ENCODE results near the gene ZDHHC21. TPM values are rescaled to one million over a fixed set of nuclear protein-coding genes. Genes with fewer than 3 reads are reported as not detected.

Gene ZDHHC21
- polyA plus RNA-seq, 12 donors: 8.7 to 21.1 (median 14.1) TPM; not detected in 1

DNA sequence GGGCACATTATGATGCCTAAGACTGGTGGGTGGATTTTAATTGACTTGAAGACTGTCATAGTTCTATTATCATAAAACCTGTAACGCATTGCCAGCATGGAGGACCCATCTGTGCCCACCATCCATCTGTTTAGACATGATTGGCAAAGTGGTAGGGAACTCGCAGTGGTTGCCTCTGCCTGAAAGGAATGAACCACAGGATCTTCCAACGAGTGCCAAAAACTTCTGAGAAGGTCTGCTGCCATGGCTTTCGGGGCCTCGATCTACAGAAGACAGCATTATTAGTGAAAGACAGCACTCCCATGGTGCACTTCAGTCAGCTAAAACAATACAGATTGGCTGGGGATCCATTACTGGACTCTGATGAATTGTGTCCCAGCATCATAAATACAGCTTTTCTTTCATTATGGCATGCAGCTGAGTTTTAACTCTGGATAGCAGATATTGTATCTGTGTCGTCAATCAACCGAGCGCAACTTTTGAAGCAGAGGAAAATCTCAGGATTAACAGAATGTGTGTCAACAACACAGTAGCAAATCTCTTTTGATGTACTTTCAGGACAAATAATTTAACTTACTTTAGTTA, 74.3 kb downstream of the ZDHHC21 start:
- no peak for DNase-seq

DNA sequence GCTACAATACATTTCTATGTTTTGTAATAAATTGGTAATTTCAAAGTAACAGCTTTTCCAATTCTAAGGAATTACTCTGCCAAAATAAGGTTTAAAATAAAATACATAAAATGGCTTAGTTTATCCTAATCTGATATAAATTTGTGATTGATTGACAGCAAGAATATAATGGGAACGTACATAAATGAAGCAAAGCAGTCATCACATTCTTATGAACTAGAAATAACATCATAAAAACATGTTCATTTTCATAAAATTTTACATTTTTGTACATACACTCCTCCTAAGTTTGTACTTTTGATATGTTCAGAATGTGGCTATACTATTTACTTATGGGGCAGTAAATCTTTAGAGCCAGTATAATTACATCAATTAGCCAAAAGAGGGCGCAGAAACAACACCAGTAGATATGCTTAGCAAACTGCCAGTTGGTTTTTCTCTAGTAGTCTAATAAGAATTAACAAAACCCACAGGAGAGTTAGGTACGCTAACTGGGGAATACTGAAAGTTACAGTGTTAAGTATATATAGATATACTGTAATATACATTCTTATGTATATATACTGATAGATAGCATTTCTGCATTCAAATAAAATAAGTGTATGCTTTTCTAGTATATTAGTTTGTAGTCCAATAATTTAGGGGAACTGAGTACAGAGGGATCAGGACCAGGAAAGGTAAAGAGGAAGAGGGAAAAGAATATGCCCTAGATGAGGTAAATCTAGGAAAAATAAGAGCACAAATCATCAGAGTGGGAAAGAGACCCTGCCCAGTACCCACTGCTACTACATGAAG, 76.8 kb downstream of the ZDHHC21 start:
- DNase-seq: peak; percentile 58

DNA sequence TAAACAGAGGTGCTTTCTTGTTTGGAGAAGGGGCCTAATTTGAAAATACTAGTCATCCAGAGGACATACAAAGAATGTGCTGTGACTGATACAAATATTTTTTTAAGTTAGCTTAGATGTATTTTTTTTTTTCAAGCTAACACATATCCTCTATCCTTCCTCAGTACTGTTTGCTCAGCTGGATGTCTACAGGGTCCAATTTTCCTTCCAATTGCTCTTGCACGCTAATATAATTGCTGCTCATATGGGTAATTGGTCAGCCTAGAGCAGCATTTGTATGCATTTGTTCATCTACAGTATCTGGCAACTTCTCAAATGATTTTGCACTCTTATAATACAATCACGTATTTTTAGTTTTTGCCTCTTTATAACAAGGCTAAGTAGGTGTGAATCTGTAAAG, 84.7 kb downstream of the ZDHHC21 start:
- DNase-seq: no peak

DNA sequence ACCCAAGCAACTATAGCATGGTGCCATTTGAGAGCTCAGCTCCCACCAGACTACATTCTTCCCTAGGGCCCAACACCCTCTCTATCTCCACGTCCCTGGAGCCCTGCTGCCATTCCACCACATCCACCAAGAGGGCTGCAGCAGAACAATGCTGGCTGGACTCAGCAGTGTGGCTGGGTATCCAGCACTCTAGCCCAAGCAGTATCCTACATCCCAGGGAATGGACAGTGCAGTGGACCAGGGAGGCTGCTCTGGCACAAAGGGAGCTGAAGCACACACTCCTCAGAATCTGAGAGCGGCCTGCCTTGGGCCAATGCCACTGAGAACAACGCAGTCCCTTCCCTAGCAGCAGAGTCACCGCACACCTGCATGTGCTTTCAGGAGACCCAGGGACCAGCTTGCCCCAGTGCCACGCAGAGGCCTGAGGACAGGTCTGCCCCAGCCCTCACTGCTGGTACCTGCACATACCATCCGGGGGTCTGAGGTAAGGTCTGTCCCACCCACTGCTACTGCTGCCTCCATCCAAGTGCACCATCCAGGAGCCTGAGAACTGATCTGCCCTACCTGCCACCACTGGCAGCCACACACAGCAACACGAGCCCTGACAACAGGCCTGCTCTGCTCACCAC, 95.9 kb downstream of the ZDHHC21 start:
- no peak for DNase-seq

DNA sequence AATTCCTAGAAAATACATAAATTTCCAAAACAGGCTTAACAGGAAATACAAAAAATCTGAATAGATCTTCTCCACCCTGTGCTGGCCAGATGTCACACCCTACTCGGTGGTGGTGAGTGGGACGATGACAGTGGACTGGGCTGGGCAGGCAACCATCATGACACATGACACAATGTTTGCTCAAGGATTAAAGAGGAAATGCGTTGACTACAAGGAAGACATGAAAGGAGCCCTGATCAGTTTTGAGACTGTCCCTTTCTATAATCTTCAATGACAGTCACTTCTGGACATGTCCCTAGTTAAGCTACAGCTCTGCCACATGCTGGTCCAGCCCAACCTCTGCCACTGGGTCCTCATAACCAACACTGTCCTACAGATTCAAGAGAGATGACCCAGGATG, 99.8 kb downstream of the ZDHHC21 start:
- DNase-seq: no peak

DNA sequence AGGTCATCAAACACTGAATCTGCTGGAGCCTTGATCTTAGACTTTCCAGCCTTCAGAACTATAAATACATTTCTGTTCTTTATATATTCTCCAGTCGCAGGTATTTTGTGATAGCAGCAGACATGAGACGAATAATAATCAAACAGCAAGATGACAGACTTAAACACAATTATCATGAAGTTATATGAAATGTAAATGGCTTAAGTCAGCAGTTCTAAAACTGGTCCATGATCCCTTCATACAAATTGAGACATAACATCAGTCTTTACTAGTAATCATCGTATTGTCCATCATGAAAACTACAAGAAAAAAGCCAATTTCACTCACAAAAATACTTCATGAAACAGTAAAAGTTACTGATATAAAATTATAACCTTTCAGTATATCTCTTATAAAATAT, 101.8 kb downstream of the ZDHHC21 start:
- no peak for DNase-seq

DNA sequence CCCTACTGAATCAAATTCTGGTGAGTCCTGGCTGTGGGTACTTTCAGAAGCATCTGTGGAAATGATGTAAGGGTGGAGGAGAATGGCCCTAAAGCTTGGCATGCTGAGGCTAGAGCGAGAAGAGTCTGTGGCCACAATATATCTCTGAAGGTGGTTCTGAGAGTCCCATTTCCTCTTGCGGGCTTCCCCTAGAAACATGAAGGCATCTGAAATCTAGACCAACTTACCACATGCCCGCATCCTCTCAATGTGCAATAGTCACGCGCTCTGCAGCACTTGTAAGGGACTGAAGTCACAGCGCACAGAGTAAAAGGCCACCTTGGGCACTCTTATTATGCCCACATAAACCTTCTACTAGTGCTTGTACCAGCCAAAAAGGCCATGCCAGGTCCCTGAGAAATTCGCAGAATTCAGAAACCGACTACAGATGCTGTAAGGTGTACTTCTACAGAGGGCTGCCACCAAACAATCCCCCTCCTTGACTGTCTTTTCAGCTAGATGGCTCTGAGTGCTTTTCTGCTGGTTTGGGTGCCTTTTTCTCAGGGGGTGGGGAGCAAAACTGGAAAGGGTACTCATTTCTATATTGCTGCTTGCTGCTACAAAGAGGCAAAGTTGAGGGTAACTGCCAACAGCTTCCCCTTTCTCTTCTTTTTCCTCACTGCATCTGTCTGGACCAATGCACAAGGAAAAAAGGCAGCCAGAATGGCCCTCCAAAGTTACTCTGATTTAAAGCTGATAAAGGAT, 107.3 kb downstream of the ZDHHC21 start:
- DNase-seq: no peak

DNA sequence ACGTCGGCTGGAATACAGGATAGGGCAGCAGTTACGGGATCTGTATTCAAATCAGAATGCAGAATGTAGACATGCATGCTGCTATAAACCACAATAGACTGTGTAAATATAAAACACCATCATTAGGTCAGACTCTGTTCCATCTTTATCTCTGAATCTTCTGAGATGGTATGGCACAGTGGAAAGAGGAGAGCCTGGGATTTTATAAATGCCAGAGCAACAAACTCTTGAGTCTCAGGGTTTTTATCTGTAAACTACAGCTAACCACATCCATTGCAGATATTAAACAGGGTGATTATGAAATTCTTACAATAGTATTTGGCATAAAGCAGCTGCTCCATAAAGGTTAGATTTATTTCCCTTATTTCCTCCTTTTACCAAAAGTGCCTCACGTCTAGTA, 108.7 kb downstream of the ZDHHC21 start:
- no peak for DNase-seq

DNA sequence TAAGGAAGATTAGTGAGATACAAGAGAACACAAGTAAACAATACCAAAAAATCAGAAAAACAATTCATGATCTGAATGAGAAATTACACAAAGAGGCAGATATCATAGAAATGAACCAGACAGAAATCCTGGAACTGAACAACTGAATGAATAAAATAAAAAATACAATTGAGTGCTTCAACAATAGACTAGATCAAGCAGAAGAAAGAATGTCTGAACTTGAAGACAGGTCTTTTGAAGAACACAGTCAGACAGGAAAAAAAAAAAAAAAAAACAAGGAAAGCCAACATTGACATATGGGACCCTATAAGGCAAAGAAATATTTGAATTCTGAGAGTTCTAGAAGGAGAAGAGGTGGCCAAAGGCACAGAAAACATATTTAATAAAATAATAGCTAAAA, 115.2 kb downstream of the ZDHHC21 start:
- DNase-seq: no peak

DNA sequence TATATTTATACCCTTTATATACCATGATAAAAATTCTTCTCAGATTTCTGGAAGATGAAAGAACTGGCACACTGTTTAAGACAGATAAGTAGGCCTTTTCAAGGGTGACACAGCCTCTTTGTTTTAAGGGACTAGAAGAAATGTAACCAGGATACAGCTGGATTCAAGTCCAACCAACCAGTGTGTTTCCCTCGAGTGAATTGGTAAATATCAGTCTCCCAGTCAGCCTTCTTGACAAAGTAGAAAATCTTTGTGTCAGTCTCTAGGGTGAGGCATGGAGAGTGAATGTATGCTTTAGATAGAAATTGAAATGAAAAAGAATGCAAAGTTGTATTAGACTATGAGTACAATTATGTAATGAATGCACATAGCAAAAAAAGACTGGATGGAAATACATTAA, 119.1 kb downstream of the ZDHHC21 start:
- DNase-seq: no peak

DNA sequence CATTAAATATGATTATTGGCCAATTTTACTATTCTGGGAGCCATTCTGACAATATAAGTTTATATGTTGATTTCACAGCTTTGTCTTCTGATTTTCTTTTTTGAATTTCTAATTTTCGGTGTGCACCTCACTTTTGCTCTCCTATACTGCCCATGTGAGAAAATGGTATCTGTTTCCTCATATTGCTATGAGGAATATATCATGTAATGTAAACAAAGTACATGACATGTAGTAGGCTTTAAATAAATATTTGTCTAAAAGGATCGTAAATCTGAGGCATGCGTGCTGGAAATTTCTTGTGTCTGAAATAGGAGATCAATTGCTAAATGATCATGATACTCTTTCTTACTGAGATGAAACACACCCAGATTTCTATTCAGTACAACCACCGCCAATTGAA, 119.9 kb downstream of the ZDHHC21 start:
- no peak for DNase-seq

DNA sequence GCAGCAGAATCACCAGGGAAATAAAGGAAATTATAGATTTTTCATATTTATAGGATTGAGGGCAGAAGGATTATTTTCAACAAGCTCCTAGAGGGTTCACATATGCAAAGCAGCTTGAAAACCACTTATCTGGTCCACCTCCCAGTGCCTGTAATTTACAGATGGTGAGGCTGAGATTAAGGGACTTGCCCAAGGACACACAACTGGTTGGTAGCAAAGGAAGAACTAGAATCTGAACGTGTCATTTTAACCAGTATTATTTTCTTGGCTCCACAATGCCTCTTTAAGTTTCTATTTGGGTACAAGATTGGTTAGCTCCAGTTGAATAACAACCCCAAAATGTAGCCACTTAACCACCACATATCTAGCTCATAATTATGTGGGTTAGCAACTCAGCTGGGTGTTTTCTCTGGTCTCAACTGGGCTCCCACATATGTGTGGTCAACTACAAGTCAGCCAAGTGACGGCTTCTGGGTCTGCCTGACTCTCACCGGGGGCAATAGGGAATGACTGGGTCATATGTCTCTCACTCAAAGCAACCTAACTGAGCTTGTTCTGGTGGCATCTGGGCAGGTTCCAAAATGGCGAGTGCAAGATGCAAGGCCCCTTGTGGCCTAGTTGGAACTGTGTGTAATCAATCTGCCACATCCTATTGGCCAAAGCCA, 127.7 kb downstream of the ZDHHC21 start:
- no peak for DNase-seq

DNA sequence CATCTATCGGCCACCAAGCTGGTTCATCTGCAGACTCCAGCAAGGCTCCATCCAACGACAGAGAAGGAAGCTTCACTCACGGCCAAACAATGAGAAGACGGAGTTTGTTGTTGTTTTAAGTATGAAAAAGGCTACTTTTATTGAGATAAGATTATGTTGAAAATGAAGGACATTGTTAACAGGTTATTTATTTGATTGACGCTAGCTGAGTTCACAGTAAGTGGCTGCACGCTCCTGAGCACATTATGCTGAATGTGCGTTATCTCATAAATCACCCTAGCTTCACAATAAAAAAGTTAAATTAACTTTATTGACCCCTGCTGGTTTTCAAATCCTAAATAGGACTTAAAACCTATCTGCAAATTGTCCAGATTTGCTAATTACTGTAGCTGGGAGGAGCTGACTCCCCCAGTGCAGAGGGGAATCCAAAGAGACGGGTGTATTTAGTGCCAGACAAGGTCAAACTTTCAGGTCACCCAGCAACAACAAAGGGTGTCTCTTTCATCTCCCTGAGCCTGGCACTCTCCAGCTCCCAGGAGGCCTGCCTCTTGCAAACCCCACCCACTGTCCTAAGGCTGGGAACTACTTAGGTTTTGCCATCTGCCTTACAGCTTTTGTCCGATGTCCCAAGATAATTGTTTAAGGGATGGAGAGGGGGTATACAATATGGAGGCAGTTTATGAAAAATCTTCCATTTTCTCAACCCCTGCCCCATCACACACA, 129.2 kb downstream of the ZDHHC21 start:
- no peak for DNase-seq

DNA sequence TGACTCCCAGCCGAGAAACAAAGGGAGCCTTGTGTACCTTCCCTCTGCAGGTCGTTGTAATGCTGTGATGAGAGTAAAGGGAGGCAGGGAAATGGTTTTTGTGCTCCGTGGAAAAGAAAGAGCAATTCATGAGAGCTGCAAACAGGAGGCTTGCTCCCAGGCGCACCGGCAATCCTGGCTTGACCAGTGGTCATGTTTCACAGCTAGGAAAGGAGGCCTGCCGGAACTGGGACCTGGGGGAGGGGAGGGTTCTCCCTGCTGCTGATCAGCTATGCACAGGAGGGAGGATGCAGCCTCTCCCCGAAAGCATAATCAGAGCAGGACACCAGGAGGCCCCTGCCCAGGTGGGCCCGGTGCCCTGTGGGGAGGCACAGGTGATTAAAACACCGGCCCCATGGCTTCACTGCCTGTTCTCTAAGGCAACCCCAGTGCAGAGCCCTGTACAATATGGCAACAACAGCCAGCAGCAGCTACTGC, 131.3 kb downstream of the ZDHHC21 start:
- no peak for DNase-seq

Other genes starting within 250 kb of the ZDHHC21 start
- under 1 TPM in 8 of 12 donors, not detected in 4; 0.09 to 0.97 (median 0.27) TPM for gene CER1, start 29.3 kb upstream of the ZDHHC21 start, polyA plus RNA-seq (ENCODE audit: insufficient read length in 12 of 12)
- gene FREM1, start 217.0 kb upstream of the ZDHHC21 start, polyA plus RNA-seq (ENCODE audit: insufficient read length in 12 of 12): 10 to 100 TPM in 11 of 12 donors, not detected in 1; 16.3 to 55.0 (median 30.9) TPM